ENCODE measurements around the gene SLC35F1.

DNA sequence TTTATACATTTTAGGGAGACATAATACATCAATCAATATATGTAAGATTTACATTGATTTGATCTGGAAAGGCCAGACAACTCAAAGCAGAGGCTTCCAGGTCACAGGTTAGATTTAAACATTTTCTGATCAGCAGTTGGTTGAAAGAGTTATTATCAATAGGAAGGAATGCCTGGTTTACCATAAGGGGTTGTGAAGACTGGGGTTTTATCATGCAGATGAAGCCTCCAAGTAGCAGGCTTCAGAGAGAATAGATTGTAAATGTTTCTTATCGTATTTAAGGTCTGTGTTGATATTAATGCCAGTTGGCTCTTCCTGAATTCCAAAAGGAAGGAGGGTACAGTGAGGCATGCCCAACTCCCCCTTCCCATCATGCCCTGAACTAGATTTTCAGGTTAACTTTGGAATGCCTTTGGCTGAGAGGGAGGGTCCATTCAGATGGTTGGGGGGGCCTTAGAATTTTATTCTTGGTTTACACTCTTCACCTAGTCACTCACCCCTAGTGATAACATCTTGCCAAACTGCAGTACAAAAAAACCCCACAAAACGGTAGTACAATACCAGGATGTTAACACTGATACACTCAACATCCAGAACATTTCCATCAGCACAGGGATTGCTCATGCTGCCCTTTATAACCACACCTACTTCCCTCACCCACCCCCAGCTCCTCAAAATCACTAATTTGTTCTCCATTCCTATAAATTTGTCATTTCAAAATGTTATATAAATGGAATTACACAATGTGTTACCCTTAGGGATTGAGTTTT lies 381.5 kb downstream of the SLC35F1 start:
- TF ChIP-seq, protein P1, sequence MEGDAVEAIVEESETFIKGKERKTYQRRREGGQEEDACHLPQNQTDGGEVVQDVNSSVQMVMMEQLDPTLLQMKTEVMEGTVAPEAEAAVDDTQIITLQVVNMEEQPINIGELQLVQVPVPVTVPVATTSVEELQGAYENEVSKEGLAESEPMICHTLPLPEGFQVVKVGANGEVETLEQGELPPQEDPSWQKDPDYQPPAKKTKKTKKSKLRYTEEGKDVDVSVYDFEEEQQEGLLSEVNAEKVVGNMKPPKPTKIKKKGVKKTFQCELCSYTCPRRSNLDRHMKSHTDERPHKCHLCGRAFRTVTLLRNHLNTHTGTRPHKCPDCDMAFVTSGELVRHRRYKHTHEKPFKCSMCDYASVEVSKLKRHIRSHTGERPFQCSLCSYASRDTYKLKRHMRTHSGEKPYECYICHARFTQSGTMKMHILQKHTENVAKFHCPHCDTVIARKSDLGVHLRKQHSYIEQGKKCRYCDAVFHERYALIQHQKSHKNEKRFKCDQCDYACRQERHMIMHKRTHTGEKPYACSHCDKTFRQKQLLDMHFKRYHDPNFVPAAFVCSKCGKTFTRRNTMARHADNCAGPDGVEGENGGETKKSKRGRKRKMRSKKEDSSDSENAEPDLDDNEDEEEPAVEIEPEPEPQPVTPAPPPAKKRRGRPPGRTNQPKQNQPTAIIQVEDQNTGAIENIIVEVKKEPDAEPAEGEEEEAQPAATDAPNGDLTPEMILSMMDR (IDR thresholded peaks at IDR 0.05): no peak
- TF ChIP-seq POLR2A (IDR thresholded peaks at IDR 0.05): no peak
